Kidney epithelial cell (primary cell): ENCODE data around the gene PML. TPM values are rescaled to one million over a fixed set of nuclear protein-coding genes. Genes with fewer than 3 reads are reported as not detected.

ENCODE experiments used
- DNase-seq: peaks from one replicate; pipeline ENCODE4 v3.0.0-alpha.2; 2010; ENCODE audit warnings: low read depth
- H3K27me3 ChIP-seq: 2 replicates; pipeline ENCODE4 v1.6.0; 2011; ENCODE audit warnings: low read length; ENCODE audit not compliant: control insufficient read depth, insufficient read depth
- H3K36me3 ChIP-seq: 2 replicates; pipeline ENCODE4 v1.5.1; 2011; ENCODE audit warnings: low read length; ENCODE audit not compliant: control insufficient read depth, insufficient read depth
- H3K4me3 ChIP-seq: 2 replicates; pipeline ENCODE4 v1.5.1; 2011; ENCODE audit warnings: low read depth, mild to moderate bottlenecking, control low read depth, low read length
- CTCF ChIP-seq: IDR thresholded peaks from 2 replicates; pipeline ENCODE4 v1.5.1; 2011; ENCODE audit warnings: mild to moderate bottlenecking, moderate library complexity, low read length, control low read depth, inconsistent platforms; ENCODE audit not compliant: insufficient read depth, poor library complexity, severe bottlenecking
- total RNA-seq: library from RNA; depleted of rRNA; stranded (reverse); fragments of >200 nt; gene quantifications from 2 replicates; pipeline ENCODE4 v1.2.3, GENCODE V29; 2015

Gene PML
- total RNA-seq, 1 donor from 2014 or later, result 94.1 TPM

DNA sequence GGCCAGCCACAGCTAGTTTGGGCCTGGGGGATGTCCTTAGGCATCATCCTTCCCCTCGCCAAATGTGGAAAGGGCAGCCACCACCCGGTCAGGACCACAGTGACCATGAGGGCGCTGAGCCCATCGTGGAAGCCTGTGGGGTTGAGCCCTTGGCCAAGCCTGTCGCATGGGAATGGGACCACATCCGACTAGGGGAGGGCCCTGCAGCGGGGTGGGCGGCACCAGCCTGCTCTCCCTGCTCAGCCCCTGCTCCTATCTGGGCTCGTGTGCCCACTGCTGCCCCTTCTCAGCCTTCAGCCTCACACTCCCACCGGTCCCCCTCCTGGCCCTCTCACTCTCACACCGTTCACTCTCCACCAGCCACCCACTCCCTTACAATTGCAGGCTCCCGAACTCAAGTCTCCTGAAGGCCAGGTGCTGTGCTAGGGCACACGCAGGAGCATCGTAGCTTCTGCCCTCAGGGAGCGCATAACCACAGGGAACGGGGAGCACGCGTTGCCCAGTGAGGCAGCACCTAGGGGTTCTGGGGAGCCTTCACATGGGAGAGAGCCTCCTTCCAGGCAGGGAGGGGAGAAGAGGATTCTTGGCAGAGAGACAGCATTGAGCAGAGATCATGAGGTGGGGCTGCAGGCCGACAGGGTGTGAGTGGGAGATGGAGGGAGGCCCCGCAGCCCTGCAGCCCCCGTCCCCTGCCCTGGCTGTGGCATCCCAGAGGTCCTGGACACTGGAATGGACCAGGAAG is 42.2 kb upstream of the PML start:
- Histone ChIP-seq H3K36me3 (peaks cover 3% of the 10 kb centered on the region), H3K27me3 (no peaks in the 10 kb centered on the region), H3K4me3 (no peak overlapping the region)
- TF ChIP-seq CTCF, result no peak
- no peak for DNase-seq

GRCh38 chr15:73952913-73953750 is 41.4 kb upstream of the PML start:
- Histone ChIP-seq H3K4me3 (no peak overlapping the region), H3K36me3 (peaks cover 3% of the 10 kb centered on the region), H3K27me3 (no peaks in the 10 kb centered on the region)
- DNase-seq, result no peak
- TF ChIP-seq CTCF, result no peak

DNA sequence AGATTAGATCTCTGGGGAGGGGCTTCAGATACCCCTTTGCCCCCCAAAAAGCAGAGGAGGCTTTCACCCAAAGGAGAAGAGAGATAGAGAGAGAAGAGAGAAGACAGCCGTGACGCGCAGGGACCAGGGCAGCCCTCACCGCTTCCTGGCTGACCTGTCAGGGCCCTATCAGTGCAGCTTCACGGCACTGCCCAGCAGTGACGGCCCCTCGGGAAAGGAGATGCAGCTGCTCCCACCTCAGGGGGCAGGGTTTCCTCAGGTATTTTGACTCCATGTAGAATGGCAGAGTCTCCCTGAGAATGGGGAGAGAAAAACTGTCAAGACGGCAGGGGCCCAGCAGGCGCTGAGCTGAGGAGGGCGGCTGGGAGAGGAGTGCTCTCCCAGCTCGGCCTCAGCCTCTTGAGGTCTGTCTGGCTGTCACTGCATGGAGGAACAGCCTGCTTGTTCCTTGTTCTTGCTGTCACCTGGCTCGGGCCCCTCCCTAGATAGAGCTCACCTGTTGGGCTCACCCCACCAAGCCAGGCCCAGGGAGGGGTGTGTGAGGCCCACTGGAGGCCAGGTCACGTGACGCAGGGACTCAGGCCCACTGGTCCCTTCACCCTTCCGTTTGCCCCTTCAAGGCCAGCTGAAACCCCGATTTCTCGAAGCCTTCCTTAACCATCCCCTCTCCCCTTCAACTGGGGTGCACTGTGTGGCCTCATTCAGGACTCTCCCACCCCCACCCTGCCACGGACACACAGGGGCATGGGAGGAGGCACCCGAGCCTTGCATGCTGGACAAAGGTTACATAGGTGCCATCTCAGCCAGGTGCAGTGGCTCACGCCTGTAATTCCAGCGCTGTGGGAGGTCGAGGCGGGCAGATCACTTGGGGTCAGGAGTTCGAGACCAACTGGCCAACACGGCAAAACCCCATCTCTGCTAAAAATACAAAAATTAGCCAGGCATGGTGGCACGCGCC is 40.0 kb upstream of the PML start:
- no peak for DNase-seq
- TF ChIP-seq CTCF, result no peak
- H3K36me3 ChIP-seq, result peaks cover 3% of the 10 kb centered on the region
- no peaks in the 10 kb centered on the region for H3K27me3 ChIP-seq
- no peak overlapping the region for H3K4me3 ChIP-seq

DNA sequence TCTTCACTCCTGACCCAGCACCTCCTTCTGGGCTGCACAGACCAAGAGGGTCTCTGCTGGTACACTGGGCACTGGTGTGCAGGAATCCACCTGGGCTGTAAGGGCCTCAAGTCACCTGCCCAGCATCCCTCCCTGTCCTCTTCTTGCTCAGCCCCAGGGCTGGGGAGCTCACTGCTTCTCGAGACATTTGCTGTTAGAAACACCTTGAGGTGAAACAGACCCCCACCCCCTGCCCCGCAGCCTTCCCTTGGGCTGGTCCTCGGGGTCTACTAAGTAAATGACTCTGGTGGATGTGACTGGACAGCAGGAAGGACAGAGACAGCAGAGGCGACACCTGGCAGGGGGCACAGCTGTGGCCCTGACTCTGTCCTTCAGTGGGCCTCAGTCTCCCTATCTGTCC is 39.2 kb upstream of the PML start:
- Histone ChIP-seq H3K36me3 (peaks cover 1% of the 10 kb centered on the region), H3K27me3 (no peaks in the 10 kb centered on the region), H3K4me3 (no peak overlapping the region)
- TF ChIP-seq CTCF, result no peak
- no peak for DNase-seq

GRCh38 chr15:73955861-73956742 is 38.4 kb upstream of the PML start:
- TF ChIP-seq CTCF, result no peak
- H3K36me3 ChIP-seq, result no peaks in the 10 kb centered on the region
- H3K4me3 ChIP-seq, result no peak overlapping the region
- no peak for DNase-seq
- no peaks in the 10 kb centered on the region for H3K27me3 ChIP-seq
